ENCODE measurements around the gene CHFR.
"Not testable (repeated sequence)": the region's sequence is repeated elsewhere in the genome, so short reads cannot be mapped to it uniquely, and the experiment has no call there.

CHFR gene

DNA sequence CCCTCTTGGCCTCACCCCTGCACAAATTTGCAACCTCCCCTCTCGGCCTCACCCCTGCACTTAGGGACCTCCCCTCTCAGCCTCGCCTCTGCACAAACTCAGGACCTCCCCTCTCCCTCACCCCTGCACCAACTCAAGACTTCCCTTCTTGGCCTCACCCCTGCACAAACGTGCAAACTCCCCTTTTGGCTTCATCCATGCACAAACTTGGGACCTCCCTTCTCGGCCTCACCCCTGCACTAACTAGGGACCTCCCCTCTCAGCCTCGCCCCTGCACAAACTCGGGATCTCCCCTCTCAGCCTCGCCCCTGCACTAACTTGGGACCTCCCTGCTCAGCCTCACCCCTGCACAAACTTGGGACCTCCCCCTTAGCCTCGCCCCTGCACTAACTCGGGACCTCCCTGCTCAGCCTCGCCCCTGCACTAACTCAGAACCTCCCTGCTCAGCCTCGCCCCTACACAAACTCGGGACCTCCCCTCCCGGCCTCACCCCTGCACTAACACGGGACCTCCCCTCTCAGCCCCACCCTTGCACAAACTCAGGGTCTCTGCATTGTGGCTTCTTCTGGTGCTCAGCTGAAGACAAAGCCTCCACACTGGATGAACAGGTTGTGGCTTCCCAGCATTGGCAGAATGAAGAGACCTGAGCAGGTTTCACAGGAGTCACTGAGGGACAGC, 47.7 kb downstream of the CHFR start:
- no peak for DNase-seq

DNA sequence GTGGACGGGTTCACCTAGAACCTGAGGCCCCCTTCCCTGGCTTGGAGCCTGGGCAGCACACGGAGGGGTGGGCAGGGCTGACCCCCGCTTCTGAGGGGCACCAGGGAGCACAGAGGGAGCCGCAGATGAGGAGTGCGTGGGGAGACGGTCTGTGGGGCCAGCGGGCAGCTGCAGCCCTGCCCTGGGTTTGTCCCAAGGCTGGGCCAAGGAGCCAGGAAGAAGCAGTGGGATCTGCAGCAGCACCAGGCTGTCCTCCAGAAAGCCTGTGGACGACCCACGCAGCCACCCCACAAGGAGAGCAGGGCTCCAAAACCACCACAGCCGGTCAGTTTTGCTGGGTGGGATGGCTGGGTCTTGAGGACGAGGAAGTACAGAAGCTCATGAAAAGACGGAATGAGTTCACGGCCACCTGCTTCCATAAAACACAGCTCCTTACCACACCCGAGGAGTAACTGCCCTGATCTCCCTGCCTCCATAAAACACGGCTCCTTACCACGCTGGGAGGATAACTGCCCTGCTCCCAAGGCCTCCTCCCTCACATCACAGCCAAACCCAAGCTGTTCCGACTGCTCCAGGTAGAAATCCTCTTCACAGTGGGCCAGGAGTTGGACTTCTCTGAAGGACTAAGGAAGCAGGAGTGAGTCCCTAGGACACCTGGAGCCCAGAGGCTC, 48.9 kb downstream of the CHFR start:
- no peak for DNase-seq

DNA sequence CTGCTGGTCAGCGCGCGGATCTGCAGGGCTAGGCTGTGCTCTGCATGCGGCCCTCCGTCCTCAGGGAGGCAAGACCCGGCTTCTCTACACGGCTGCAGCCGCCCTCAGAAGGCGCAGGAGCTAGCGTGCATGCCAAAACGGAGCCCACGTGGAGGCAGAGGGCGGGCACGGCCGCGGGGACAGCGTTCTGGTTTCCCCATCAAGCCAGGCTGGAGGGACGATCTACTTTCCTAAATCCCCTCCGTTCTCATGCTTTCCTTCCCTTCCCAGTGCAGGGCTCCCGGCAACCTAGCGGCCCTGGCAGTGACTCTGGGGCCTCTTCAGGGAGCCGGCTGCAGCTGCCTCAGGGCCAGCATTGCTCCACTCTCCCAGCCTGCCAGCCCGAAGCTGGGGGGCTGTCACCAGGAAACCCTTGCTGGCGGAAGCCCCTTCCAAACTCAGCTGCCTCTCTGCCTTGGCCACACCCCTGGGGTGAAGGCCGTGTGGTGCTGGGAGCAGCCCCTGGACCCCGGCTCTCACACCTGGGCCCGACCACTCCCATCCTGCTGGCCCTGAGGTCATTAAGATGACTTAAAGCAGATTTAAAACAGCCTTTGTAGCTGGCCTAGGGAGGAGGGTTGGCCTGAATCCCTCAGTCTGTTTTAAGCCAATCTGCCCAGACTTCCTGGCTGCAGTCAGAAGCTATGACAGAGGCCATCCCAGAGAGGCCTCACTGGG, 49.6 kb downstream of the CHFR start:
- no peak for DNase-seq

DNA sequence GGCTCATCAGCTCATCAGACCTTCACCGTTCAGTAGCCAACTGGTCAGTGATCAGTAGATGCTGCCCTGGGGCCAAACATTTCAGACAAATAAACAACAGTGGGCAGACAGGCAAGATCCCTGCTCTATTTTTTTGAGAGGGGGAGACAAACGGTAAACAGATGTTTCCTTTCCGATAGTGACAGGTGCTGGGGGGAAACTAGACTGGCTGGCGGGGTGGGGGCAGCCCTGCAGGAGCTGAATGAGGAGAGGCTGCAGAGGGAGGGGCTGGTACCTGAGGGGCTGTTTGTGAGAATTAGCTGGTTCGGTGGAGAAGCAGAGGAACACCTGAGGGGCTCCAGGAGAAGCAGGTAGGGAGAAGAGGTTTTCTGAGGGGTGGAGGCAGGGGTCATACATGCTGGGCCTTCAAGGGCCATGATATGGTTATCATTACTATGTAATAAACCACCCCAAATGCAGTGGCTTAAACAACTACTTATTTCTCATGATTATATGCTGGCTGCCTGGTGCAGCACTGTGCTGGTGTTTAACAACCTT, 50.5 kb downstream of the CHFR start:
- DNase-seq: no peak

DNA sequence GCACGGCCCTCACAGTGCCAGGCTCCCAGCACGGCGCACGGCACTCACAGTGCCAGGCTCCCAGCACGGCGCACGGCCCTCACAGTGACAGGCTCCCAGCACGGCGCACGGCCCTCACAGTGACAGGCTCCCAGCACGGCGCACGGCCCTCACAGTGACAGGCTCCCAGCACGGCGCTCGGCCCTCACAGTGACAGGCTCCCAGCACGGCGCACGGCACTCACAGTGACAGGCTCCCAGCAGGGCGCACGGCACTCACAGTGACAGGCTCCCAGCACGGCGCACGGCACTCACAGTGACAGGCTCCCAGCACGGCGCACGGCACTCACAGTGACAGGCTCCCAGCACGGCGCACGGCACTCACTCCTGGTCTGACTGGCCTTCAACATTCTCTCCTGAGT, 51.2 kb downstream of the CHFR start:
- not testable (repeated sequence) for DNase-seq

DNA sequence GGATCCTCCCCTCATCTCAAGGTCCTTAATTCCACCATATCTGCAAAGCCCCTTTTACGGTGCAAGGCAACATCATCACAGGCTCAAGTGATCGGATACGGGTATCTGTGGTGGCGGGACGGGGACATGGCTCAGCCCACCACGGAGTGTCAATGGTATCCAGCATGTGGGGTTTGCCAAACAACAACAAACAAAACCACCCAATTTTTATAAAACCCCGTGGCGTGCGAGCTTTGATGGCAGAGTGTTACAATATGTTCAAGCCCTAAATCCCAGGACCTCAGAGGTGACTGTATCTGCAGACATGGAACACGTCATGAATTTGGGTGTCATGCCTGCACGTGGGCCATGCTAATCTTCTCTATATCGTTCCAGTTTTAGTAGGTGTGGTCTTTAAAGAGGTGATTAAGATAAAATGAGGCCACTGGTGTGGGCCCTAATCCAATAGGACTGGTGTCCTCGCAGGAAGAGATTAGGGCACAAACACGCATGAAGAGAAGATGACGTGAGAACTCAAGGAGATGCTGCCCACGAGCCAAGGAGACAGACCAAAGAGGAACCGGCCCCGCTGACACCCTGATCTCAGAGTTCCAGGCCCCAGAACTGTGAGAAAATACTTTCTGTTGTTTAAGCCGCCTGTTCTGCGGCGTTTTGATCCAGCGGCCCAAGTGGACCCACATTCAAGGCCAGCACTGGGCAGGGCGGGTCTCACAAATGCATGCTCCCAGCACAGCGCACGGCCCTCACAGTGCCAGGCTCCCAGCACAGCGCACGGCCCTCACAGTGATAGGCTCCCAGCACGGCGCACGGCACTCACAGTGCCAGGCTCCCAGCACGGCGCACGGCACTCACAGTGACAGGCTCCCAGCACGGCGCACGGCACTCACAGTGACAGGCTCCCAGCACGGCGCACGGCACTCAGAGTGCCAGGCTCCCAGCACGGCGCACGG, 52.1 kb downstream of the CHFR start:
- no peak for DNase-seq

DNA sequence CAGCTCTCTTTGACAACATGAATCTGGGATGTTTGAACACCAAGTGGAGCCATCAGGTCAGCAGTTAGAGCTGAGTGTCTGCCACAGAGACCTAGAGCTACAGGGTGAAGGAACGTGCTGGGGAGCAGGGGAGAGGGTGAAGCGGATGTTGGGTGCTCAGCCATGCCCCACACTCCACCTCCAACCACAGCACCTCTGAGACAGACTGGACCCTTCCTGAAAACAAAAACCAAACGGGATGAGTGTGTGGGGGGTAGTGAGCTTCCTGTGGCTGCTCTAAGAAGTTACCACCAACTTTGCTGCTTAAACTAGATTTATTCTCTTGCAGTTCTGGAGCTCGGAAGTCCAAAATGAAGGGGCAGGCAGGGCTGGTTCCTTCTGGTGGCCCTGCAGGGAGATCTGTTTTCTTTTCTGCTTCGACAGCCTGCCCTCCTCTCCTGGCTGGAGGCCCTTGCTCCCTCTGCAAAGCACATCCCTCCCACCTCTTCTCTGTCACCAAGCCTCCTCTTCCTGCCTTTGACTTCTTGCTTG, 53.2 kb downstream of the CHFR start:
- DNase-seq: peak; percentile 27

DNA sequence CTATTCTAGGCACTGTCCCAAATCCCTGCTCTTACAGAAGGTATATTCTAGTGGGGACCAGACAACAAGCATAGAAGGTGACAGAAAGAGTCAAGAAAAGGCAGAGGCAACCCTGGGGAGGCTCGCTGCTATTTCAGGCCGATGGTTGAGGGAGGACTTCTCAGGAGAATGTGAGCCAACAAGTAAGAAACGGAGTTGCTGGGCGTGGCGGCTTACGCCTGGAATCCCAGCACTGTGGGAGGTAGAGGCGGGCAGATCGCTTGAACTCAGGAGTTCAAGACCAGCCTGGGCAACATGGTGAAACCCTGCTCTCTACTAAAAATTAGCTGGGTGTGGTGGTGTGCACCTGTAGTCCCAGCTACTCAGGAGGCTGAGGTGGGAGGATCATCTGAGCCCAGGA, 54.1 kb downstream of the CHFR start:
- no peak for DNase-seq

DNA sequence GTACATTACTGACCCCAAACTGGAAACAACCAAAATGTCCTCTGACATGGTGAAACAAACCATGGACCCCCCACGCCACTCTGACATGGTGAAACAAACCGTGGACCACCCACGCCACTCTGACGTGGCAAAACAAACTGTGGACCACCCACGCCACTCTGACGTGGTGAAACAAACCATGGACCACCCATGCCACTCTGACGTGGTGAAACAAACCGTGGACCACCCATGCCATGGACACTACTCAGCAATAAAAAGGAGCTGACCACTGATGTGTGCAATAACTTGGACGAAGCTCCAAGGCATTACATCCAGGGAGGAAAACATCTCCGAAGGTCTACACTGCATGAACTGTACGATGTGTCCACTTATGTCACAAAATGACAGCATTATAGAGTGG, 55.6 kb downstream of the CHFR start:
- no peak for DNase-seq

DNA sequence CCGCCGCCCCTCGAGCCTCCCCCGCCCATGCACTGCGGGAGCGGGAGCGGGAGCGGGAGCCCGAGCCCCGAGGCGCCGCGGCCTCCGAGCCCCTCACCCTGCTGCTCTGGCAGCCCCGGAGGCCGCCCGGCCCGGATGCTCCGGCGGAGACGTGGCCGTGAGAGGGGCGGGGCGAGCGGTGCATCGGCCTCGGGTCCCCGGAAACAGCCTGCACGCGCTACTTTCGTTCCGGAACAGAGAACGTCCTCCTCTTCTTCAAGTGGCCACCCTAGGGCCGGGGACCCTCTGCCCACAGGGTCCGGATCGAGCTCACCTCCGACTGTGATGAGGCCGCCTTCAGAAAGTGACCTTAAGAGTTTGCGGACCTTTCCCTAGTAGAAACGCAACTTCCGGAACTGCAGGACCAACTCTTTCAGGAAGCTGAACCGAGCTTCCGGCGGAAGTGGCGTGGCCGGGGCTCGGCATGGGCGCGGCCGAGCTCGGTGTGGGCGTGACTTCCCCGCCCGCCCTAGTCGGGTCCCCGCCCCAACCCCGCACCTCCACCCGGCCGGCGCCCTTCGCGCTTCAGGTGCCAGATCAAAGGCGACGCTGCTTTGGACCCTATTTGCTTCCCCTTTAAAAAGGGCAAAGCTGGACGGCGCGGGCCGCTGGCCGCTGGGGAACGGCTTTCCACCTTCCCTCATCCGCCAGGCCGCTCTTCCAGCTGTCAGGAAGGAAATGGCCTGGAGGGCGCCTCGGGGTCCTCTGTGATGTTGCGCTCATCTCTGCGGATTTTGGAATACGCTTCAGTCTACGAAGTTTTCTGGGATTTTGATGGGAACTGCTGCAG, 58.5 kb downstream of the CHFR start, which contains the start of gene GOLGA3:
GOLGA3 (minus strand) TSS at position 164 of the 829 bp plus-strand sequence. CDS start 6,741 bp downstream, outside the sequence.
- DNase-seq: peak; percentile 94

DNA sequence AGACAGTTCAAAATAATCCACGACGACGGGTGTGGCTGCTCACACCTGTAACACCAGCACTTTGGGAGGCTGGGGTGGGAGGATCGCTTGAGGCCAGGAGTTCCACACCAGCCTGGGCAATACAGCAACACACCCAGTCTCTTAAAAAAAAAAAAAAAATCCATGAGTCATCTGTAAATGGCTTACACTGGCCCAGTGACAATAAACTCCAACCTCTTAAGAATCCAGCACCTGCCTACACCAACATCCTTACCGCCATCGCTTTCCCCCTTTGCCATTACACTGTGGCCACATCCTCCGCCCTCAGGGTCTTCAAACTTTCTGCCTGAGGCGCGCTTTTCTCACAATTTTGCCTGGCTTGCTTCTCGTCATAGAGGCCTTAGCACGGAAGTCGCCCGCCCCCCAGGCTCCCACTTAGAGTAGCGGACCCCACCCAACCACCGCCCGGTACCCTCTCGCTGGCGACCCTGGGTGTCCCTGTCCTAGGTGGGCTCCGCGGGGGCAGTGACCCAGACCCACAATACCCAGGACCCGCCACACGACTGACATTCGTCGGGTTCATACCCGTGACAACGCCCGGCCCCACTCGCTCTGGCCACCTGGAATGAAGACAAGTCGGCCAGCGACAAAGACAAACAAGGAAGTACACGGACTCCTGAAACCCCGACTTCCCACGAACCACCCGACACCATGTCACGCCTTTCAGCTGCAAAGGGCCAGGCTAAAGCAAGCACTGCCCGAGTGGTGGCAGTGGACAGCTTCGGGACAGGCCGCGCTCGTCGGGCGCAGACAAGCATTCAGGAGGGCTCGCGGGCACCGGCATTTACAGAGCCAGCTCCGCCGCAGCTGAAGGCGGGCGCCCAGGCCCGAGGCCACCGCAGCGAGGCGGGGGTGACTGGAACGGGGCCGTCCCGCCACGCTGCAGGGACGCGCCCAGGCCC, 59.4 kb downstream of the CHFR start:
- DNase-seq: no peak

DNA sequence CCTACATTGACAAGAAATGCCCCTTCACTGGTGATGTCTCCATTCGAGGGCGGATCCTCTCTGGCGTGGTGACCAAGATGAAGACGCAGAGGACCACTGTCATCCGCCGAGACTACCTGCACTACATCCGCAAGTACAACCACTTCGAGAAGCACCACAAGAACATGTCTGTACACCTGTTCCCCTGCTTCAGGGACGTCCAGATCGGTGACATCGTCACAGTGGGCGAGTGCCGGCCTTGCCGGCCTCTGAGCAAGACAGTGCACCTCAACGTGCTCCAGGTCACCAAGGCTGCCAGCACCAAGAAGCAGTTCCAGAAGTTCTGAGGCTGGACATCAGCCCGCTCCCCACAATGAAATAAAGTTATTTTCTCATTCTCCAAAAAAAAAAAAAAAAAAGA, 61.5 kb downstream of the CHFR start:
- no peak for DNase-seq

DNA sequence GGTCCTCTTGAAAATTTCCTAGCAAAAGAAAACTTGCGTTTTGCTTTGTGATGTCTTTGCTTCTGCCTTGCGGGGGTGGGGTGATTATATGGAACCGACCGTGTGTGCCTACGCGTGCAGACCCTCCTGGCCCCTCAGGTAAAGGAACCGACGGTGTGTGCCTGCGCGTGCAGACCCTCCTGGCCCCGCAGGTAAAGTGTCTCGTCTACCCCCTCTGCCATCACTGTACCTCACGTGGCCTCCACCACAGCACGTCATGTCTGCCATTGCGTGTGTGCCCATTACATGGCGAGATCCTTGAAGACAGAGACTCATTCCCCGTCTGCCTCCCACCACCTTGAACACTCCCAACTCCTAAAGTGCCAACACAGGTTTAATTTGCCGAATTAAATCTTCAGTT, 62.3 kb downstream of the CHFR start:
- DNase-seq: no peak

DNA sequence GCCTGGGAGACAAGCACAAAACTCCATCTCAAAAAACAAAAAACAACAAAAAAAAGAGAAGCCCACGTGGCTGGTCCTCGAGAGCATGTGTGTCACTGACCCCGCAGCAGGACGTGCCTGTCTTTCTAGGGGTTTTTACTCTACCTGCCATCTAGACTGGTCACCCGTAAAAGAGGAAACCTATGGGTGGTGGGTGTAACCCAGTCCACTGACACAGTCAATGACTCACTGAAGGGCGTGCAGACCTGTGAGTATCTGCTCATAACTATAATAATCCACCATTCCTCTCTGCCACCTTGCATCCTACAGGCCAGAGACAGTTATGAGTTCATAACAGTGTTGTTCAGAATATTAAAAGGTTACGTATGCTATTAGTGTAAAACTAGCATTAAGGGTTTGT, 63.4 kb downstream of the CHFR start:
- DNase-seq: no peak

DNA sequence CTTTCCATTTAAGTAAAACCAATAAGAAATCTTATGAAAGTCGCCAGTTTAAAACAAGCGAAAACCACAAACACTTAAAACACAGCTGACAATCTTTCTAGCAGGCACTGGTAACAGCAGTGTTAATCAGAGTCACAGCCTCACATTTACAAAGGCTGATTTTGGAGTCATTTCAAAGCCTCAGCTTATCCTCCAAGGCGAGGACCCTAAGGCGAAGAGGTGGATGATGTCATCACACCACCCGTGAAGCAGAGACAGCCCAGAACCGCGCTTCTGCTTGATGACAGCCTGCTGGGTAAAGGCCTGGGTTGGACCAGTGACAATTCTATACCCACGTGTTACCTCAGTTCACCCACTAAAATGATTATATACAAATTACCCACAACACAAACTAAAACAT, 68.8 kb downstream of the CHFR start:
- no peak for DNase-seq

DNA sequence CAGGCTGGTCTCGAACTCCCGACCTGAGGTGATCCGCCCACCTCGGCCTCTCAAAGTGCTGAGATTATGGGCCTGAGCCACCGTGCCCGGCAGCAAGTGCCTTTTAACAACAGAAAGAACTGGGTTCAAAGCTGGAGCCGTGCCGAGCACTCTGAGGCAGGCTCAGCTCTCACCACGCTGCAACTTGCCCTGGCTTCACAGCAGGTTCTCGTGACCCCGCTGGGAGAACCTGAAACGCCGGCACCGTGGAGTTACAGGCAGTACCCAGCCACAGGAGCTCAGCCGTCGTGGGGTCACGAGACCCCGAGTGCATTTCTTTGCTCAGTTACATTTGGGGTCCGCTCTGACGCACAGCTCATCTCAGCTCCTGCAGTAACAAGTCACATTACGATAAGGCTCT, 73.2 kb downstream of the CHFR start:
- DNase-seq: no peak

DNA sequence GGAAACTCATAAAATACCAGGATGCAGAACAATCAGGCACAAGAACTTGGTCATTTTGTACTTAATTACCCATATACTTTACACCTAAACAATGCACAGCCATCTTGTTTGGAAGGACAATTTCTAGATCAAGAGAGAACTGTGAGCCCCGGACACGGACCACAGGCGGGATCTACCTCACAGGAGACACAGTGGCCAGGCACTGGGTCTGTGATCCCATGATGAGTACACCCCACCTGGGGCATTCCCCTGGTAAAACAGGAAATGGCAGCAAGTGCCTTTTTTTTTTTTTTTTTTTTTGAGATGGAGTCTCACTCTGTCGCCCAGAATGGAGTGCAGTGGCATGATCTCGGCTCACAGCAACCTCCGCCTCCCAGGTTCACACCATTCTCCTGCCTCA, 74.0 kb downstream of the CHFR start:
- DNase-seq: no peak

DNA sequence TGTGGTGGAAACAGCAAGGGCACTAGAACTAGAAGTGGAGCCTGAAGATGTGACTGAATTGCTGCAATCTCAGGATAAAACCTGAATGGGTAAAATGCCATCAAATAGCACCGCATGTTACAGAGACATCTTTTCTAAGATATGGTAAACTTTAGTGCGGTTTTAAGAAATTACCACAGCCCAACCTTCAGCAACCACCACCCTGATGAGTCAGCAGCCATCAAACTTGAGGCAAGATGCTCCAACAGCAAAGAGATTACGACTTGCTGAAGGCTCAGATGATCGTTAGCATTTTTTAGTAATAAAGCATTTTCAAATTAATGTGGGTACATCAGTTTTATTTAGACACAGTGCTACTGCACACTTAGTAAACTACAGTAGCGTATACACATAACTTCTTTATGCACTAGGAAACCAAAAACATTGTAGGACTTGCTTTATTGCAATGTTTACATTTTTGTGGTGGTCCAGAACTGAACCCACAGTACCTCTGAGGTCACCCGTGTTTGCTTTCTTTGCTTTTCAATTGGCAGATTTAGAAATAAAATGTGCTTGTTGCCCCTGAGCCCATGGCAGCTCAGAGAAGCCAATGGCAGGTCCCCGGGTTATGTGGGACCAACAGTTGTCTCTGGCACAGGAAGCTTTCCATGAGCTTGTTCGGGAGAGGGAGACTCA, 74.6 kb downstream of the CHFR start:
- peak; percentile 26 for DNase-seq

DNA sequence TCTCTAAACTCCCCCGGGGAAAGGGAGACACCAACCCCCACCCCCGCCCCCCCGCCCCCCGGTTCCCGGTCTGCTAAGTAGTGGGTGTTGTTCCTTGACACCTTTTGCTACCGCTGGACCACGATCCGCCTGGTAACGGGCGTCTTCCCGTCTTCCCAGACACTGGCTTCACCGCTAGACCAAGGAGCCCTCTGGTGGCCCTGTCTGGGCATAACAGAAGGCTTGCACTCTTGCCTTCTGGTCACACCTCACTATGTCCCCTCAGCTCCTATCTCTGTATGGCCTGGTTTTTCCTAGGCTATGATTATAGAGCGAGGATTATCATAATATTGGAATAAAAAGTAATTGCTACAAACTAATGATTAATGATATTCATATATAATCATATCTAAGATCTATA, 78.0 kb downstream of the CHFR start:
- DNase-seq: not testable (repeated sequence)

All from central memory CD4-positive, alpha-beta T cell (primary cell).